GM19240 (cell line): Measurements from ENCODE around the gene ESYT1.
"Not testable (repeated sequence)": the region's sequence is repeated elsewhere in the genome, so short reads cannot be mapped to it uniquely, and the experiment has no call there.

Source experiments
- DNase-seq: peaks from one replicate; pipeline ENCODE4 v3.0.0; 2011; ENCODE audit warnings: low spot score; ENCODE audit not compliant: insufficient read length

ESYT1 gene

DNA sequence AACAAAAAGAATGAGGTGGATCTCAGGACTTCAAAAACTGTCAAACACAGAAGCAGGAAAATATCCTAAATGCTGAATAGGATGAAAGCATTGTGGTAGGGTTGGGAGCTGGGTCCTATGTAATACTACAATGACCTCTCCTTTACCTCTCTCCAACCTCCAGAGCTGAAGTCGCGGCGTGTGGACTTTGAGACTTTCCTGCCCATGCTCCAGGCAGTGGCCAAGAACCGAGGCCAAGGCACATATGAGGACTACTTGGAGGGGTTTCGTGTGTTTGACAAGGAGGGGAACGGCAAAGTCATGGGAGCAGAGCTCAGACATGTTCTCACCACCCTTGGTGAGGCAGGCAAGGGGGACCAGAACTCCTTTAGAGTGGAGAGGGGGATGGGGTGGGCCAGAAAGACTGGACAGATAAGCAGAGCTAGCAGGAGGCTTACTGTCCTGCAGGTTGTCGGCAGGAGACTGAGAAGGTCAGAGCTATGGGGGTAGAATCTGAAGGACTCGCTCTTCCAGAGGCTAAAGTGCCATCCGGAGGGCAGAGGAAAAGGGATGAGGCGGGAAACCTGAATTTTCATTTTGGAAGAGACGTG is 27.3 kb downstream of the ESYT1 start:
- DNase-seq: no peak

DNA sequence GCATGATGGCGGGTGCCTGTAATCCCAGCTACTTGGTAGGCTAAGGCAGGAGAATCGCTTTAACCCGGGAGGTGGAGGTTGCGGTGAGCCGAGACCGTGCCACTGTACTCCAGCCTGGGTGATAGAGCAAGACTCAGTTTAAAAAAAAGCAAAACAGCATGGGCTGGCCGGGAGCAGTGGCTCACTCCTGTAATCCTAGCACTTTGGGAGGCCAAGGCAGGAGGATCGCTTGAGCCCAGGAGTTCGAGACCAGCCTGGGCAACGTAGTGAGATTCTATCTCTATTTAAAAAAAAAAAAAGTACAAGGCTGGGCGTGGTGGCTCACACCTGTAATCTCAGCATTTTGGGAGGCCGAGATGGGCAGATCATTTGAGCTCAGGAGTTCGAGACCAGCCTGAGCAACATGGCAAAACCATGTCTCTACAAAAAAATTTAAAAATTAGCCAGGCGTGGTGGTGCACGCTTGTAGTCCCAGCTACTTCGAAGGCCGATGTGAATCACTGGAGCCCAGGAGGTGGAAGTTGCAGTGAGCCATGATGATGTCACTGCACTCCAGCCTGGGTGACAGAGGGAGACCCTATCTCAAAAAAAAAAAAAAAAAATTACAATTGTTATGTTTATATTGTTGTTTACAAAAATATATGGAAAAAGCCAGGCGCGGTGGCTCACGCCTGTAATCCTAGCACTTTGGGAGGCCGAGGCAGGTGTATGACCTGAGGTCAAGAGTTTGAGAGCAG is 28.6 kb downstream of the ESYT1 start:
- not testable (repeated sequence) for DNase-seq

DNA sequence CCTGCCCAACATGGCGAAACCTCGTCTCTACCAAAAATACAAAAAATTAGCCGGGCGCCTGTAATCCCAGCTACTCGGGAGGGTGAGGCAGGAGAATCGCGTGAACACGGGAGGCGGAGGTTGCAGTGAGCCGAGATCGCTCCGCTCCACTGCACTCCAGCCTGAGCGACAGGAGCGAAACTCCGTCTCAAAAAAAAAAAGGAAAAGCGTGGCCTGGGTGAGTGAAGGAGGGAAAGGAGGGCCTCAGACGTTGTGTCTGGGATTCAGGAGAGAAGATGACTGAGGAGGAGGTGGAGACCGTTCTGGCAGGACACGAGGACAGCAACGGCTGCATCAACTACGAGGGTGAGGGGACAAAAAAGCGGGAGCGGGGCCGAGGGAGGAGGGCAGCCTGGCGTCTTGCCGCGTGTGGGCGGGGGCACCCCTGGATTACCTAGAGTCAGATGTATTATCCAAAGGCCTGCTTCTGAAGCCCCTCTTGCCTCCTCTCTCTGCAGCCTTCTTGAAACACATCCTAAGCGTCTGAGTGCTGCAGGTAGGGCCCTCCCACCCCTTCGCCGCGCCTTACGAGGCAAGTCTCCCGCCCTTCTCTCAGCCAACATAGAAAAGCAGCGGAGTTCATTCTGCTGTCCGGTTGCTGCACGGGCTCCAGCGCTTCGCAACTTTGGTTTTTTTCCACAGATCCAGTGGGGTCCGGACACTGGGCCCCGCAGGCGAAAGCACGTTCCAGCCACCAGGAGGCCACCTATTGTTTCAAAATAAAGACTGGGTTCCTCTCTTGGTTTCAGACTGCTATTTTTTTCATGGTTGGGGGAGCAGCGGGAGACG is 29.3 kb downstream of the ESYT1 start:
- peak; percentile 39 for DNase-seq

DNA sequence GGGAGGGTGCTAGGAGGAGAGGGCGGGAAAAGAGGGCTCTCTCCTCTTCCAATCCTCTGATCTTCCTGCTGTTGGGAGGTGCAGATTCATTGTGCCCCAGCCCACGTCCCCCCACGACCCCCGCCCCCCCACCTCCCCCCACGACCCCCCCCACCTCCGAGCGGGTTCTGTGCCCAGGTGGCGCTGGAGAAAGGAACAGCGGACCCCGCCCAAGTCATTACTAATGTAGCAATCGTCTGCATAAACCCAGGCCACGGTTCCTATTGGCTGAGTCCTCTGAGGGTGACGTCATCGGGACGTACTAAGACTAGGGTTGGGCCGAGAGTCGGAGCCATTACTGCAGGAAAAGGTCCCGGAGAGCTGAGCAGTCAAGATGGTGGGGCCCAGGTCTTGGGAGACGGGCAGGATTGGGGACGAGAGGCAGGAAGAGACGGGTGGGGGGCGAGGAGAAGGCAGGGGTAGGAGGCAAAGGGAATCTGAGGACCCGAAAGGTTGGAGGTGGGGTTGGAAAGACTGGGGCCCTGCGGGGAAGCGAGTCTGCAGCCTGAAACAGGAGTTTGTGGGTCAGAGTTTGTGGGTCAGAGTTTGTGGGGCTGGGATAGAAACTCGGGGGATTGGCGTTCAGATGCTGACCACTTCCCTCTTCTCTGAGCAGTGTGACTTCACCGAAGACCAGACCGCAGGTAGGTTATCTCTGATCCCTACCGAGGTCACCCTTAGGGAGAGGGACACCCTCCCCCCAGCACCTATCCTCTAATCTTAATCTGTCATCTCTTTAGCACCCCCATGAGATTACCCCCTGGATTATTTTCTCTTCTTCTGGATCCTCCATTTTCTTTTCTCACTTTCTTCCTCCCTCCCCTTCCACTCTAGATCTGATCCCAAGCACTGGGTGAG is 30.2 kb downstream of the ESYT1 start, which contains the start of gene MYL6:
TSS of gene MYL6 (plus strand) at position 331 of the 897 bp plus-strand sequence. CDS start at position 374, 43 bp downstream.
- DNase-seq: peak; percentile 79

DNA sequence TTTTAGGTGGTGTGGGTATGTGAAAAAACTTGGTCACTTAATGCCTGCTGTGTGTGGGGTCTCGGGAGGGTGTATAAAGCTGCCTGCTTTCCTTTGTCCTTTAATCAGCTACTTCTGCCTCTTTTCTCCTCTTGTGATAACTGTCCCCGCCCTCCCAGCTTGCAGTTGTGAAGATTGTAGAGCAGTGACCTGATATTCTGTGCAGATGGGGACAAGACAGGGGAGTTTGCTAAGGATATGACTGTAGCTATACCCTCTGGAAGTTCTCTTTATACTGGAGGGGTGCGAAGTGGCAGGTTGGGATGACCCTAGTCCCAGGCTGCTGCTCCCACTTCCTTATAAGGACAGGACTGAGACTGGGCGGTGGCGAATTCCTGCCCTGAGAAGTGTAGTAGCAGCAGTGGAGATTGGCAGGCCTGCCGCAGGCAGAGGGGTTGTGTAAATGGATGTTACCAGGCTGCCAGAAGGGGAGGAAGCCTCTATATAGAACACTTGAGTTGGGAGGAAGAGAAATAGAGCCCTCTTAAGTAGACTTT is 30.9 kb downstream of the ESYT1 start:
- DNase-seq: no peak

DNA sequence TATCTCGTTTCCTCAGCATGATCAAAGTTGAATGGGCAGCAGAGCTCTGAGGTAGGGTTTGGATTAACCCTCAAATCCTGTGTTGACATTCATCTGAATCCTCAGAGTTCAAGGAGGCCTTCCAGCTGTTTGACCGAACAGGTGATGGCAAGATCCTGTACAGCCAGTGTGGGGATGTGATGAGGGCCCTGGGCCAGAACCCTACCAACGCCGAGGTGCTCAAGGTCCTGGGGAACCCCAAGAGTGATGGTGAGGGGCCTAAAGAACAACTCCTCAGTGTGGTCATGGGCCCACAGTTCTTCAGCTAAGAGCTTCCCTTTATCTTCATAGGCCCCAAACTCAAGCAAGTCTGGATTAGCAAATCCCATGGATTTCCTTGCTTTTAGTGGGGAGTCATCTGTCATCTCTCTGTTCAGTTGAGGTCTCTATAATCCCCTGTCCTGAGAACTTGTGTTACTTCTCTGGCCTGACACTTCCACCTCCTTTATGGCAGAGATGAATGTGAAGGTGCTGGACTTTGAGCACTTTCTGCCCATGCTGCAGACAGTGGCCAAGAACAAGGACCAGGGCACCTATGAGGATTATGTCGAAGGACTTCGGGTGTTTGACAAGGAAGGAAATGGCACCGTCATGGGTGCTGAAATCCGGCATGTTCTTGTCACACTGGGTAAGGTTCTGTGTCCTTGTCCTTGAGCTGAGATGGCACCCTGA is 31.6 kb downstream of the ESYT1 start:
- DNase-seq: no peak

DNA sequence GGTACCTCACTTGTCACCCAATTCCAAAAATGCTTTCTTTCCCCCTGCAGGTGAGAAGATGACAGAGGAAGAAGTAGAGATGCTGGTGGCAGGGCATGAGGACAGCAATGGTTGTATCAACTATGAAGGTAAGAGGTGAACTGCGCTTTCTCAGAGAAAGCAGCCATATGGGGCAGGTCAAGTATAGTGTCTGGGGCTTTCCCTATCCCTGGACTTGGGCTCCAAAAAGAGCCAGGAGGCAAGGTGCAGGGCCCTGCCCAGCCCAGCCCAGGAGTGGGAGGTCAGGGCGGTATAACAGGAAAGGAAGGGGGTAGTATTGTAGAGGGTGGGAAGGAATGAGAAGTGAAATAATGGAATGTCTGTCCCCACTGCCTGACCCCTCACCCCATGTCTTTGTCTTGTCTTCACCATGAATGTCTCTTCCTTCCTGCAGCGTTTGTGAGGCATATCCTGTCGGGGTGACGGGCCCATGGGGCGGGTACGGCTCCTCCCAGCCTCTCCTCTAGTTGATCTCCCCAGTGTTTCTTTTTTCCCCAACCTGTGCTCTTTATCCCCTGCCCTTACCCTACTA is 32.2 kb downstream of the ESYT1 start:
- no peak for DNase-seq

DNA sequence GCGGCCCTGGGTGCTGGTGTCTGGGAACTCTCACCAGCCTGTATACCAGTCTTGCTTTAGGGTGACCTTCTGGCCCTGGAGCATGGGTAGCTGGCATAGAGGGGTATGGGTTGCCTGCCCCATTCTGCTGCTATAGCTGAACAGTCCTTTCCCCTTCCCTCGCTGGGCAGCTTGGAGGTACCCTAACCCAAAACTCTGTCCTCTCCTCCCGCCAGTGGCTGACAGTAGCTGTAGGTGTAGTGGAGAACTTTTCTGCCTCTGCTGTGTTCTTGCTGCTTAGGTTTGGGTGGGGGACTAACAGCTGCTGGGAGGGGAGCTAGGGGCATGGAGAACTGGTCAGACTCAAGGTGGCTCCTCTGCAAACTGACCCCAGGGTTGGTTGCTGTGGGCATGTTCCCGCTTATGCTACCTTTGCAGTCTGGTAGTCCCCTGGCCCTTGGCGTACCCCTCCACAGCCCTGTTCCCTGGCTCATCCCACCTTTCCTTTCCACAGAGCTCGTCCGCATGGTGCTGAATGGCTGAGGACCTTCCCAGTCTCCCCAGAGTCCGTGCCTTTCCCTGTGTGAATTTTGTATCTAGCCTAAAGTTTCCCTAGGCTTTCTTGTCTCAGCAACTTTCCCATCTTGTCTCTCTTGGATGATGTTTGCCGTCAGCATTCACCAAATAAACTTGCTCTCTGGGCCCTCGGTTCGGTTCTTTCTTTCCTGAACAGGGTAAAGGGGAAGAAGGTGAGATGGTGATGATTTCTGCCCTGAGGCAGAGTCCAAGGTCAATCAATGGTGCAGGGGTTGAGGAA is 33.0 kb downstream of the ESYT1 start:
- no peak for DNase-seq

DNA sequence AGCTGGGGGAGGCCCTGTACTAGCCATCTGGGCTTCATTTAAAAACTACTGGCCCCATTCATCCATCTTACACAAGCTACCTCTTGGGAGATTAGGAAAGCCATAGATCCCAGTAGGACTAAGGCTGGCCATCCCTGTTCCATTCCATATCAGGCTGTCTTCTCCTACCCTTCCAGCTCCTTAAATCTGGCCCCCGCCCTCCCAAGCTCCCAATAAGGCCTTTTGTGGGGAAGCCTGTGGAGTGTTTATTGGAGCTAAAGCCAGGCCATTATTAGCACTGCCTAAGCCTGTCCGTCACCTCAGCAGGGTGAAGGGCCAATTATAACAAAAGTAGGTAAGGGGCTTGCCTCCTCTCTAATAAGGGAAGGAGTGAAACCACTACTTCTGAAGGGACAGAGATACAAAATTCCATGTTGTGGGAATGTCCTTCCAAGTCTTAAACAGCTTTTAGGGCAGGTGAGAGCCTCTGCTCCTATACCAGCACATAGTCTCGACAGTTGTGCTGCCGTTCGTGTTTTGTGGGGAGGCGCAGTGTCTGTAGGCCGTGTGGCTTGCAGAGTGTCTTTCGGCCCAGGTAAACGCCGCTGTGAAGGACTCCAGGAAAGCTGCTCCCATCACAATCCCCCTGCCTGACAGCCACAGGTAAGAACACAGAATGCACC is 33.8 kb downstream of the ESYT1 start:
- no peak for DNase-seq

DNA sequence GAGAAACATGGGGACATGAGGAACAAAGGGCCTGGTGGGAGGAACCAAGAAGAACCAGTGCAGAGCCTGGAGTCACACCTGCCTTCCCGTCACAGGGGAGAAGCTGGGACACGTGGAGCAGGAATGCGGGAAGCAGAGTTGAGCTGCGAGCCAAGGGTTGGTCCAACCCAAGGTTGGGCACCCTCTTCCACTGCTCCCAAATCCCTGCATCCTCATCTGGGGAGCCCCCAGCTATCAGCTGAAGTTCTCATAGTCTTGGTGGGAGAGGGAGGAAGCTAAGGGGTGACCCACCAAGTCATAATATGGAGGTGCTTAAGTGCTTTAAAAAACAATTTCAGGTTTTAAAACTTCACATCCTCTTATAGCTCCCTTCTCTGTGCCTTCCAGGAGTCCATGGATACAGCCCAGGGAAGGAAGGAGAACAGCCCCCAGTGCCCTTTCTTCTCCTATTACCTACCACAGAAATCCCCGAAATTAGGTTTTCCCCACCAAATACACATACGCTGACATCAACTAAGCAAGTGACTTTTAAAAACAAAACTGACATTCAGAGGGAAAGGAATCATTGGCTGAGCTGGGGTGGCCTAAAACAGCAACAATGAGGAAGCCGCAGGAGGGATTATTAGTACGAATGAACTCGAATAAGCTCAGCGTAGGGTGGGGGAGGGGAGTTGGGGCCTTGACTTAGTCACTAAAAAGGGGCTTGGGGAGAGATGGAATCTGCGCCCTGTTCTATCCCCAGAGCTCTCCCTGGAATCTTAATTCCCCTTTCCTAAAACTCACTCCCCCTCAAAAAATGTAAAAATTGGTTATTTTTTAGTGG is 34.6 kb downstream of the ESYT1 start:
- no peak for DNase-seq

DNA sequence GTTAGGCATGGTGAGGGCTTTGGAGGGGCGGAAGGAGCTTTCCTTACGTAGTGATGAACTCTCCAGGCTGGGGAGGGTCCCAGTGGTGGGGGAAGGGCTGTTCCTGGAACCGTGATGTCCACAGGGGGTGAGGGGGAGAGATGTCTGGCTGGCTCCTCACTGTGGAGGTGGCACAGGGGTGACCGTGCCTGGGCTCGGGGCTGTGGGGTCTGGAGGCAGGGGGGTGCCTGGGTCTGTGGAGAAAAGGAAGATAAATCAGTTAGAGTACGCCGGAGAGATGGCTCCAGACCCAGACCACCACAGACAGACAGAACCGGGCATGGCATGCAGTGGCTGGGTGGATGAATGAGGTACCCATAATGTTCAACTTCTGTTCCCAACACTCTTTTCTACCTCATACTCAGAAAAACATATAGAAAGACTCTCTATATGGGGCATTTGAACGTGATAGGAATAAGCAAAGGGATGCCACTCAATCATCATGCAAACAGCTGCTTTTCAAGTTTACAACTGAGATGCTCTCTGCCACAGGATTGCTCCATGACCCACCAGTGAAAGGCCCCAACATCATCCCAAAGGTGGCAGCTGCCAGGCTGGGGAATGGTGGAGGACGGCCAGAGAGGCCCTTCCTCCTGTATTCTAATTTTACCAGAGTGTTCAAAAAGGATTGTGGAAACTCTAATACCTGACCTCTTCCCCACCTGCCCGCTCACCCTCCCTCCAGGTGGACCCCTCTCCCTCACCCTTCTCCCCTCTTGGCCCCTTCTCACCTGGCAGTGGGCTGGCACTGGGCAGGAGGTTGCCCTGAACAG is 35.7 kb downstream of the ESYT1 start:
- no peak for DNase-seq

DNA sequence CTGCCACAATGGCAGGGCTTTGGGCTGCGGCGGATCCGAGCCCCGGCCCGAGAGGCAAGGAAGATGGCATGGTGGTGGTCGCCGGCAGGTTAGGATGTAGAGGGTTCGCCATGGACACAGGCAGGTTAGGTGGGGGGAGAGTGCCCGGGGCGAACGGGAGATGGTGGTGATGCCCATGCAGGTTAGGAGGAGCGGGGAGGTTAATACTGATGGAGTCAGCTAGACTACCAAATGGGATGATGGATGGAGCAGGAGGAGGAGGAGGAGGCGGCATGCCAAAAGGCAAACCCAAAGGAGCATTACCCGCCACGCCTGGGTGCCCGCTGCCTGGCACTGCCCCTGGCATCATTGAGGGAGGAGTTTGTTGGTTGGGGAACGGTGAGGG is 36.3 kb downstream of the ESYT1 start:
- no peak for DNase-seq

DNA sequence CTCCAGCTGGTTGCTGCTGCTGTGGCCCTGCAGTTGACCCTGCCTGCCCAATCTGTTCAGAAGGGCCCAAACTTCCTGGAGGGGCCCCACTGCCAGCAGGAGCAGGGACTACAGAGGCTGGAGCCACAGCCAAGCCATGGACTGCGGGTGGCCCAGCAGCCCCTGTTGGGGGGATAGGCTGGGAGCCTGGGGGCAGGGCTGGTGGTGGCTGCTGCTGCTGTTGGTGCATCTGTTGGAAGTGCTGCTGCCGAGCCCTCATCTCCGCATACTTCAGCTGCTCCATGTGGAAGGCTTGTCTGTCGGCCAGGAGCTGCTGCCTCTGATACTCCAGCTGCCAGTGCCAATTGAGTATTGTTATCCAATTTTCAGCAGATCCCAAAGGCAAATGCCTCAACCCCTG is 37.3 kb downstream of the ESYT1 start:
- no peak for DNase-seq

DNA sequence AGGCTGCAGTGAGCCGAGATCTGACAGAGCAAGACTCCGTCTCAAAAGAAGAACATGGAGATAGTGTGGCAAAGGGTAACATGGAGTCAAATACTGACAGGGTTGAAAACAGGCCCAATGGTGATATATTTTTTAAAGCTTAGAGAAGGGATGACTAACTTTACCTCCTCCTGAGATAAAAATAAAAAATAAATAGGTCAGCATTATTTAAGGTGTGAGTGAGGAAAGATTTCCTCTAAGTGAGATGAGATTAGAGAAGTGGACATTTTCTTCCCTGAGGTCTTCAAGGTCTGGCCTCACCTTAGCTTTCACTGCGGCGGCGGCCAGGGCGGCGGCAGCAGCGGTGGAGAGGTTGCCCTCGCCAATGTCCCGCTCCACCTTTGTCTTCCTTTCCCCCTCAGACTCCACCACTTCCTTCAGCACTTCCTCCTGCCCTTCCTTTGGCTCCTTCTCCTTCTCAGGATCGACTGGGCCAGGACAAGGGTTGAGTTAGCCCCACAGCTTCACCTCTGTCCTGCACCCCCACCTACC is 41.2 kb downstream of the ESYT1 start:
- no peak for DNase-seq

DNA sequence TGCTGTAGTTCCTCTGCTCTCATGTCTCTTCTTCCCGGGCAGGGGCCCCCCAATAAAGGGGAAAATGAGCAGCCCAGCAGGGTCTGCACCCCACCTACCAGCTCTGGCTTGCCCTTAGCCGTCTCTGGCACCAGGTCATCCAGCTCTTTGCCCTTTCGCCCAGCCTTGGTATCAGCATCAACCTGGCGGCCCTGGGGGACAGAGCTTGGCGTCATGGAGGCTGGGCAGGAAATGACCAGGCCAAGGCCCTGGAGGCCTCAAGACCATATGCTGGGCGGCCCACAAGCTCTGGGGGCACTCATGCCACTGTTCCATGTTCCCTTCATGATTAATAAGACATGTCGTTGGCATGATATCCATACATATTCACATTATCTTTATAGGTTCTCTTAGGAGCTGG is 44.8 kb downstream of the ESYT1 start:
- no peak for DNase-seq

DNA sequence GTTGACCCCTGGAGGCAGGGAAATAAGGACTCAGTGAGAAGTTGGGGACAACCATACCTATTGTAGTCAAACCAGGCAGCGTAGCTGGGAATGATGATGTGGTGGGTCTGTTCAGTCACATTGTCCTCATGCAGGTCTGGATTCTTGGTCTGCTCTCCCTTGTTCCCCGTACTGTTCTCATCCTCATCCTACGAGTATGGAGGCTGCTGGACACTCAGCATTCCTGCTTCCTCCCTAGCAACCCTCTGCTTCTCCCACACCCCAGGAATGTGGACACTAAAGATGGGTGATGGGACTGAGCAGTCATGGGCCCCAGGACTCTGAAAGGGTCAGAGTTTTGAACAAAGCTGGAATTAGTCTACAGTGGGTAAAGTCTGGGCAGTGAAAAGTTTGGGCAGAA is 50.3 kb downstream of the ESYT1 start:
- no peak for DNase-seq

DNA sequence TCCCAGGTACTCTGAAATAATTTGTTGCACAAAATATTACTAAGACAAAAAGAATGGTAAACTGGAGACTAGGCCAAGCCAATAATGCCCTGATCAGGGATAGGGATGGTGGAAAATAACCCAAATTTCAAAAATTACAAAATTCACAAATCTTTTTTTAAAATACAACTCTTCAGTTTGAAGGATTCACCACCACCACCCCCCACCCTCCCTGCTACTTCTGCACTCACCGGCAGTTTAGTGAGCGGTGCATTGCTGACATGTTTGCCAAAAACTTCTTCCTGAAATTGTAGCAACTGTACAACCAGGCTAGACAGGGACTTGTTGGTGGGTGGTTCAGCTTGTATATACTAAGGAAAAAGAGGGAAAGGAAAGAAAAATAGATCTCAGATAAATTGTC is 58.9 kb downstream of the ESYT1 start:
- DNase-seq: no peak
